GM23248 (cell line): ENCODE measurements around the gene PPP1R13B.

Experiments
- EZH2 ChIP-seq: fragments of 200-600 bp; sonication (generic); IDR thresholded peaks from 2 replicates; pipeline ENCODE4 v1.6.1; 2018; ENCODE audit warnings: antibody characterized with exemption, mild to moderate bottlenecking; ENCODE audit not compliant: insufficient read depth, poor library complexity, severe bottlenecking
- EZH2phosphoT487 ChIP-seq: fragments of 200-600 bp; sonication (generic); IDR thresholded peaks from 2 replicates; pipeline ENCODE4 v1.6.1; 2018; ENCODE audit warnings: antibody characterized with exemption, moderate library complexity, mild to moderate bottlenecking, low read depth; ENCODE audit not compliant: insufficient read depth

DNA sequence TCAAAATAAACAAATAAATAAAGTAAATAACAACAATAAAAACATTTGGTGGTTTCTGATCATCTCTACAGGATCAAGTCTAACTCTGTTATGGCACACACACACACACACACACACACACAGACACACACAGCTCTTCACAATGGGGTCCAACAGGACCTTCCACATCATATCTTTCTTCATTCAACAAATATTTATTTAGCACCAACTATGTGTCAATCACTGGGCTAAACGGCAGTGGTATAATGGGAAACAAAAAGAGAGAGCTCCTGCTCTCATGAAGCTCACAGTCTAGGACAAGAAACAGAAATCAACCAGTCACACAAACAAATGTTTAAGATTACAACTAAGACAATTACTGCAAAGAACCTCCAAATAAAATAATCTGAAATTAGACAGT, 9.3 kb downstream of the PPP1R13B start:
- no peak for TF ChIP-seq EZH2
- no peak for TF ChIP-seq EZH2phosphoT487
